Midbrain (tissue), 1 donor: ENCODE data around the gene MKRN2.
"Not testable (repeated sequence)": the region's sequence is repeated elsewhere in the genome, so short reads cannot be mapped to it uniquely, and the experiment has no call there.

ENCODE experiments used
- DNase-seq: peaks from one replicate; lab custom pipeline; 2025; lab: John Stamatoyannopoulos, UW

Gene MKRN2

DNA sequence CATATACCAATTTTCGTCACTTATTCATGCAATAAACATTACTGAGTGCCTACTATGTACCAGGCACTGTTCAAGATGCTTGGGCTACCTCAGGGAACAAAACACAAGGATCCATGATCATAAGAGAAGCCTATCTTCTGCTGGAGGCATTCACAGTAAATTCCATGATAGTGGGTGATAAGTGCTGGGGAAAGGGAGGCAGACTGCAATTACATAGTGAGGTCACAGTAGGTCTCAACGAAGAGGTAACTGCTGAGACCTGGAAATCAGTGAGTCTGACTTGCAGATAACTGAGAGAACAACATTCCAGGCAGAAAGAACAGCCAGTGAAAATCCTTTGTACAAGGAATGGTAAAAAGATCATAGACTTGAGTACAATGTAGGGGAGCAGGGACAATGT, 73.4 kb downstream of the MKRN2 start:
- no peak for DNase-seq

DNA sequence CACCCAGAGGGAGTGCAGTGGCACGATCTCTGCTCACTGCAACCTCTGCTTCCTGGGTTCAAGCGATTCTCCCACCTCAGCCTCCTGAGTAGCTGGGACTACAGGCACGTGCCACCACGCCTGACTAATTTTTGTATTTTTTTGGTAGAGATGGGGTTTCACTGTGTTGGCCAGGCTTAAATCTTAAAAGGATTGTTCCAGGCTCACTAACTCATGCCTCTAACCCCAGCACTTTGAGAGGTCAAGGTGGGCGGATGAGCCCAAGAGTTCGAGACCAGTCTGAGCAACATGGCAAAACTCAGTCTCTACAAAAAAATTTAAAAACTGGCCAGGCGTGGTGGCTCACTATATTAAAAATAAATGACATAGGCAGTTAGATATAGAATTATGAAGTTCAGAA, 74.0 kb downstream of the MKRN2 start:
- DNase-seq = not testable (repeated sequence)

DNA sequence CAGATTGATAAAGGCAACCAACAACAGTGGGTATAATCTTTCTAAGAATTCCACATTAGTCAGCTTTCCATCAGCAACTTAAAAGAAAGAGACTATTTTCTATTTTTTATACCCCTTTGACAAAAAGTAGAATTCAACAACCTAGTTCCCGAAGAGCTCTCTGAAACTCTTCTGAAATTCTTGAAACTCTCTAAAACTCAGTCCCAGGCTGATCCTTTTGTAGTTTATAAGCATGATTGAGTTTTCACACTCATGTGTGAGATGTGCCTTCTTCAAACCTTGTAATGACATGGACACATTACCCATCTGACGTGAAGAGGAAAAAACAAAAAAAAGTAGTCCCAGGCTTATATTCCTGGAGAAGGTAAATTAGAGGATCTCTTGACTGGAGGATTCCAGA, 75.6 kb downstream of the MKRN2 start:
- DNase-seq = no peak

DNA sequence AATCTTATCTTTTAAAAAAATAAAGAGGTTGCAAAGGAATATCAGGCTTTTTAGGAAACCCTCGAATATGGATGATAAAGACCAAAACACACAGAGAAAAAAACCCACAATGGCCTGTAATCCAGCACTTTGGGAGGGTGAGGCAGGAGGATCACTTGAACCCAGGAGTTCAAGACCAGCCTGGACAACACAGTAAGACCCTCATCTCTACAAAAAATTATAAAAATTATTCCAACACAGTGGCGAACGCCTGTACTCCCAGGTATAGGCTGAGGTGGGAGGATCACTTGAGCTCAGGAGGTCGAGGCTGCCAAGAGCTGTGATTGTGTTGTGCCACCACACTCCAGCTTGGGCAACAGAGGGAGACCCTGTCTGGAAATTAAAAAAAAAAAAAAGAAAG, 76.2 kb downstream of the MKRN2 start:
- no peak for DNase-seq
